ENCODE data around the gene RSPO4. TPM values are rescaled to one million over a fixed set of nuclear protein-coding genes. Genes with fewer than 3 reads are reported as not detected.

Gene RSPO4
- total and polyA plus RNA-seq, 2 donors (not counting 1 experiment from before 2014, with no cell fraction given), result not detected

- no peaks in the 10 kb centered on the region for H3K36me3 ChIP-seq (ENCODE audit: control insufficient read depth, insufficient read depth, low read length)
- TF ChIP-seq CTCF (conservative IDR thresholded peaks at IDR 0.05 in 1 of 2, IDR thresholded peaks at IDR 0.05 in 1 of 2; ENCODE audit: low read depth in 1 of 2, low read length in 2 of 2) (no peak), EZH2 (IDR thresholded peaks at IDR 0.05; ENCODE audit: low read length, missing control alignments) (no peak)
- no peak overlapping the region for H3K9ac ChIP-seq (ENCODE audit: insufficient read depth, low read length)
These were observed 76.6 kb downstream of the RSPO4 start for GRCh38 chr20:925516-925915.

DNA sequence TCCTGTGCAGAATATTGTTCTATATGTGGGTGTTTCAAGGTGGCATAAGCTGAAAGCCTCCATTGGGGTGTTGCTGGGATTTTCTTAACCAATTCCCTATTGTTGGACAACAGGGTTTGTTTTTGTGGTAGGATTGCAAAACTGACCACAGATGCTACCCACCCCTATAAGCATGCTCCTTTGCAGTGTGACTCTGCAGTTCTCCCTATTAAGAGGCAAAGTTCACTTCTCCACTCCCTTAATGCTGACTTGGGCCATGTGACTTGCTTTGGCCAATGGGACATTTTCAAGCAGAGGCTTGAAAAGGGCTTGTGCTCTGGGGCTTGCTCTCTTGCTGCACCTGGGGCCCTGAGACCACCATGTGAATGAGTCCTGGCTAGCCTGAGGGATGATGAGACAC, 77.5 kb downstream of the RSPO4 start:
- Histone ChIP-seq H3K27ac (ENCODE audit: insufficient read depth, low read length) (no peak overlapping the region), H3K4me3 (replicated peaks in 1 of 4; ENCODE audit: control extremely low read depth in 1 of 4, insufficient read depth in 1 of 4, low read depth in 3 of 4, low read length in 4 of 4) (no peak overlapping the region), H2AFZ (ENCODE audit: low read length) (no peak overlapping the region), H3K79me2 (ENCODE audit: control insufficient read depth, insufficient read depth, low read length) (no peaks in the 10 kb centered on the region), H3K9ac (ENCODE audit: insufficient read depth, low read length) (no peak overlapping the region), H3K27me3 (ENCODE audit: control insufficient read depth, insufficient read depth, low read length) (no peaks in the 10 kb centered on the region), H3K4me1 (ENCODE audit: control insufficient read depth, extremely low read depth, insufficient read depth, low read length) (no peaks in the 10 kb centered on the region), H3K4me2 (ENCODE audit: extremely low read depth, insufficient read depth, low read length) (no peak overlapping the region), H4K20me1 (ENCODE audit: control insufficient read depth, extremely low read depth, insufficient read depth, low read length) (no peaks in the 10 kb centered on the region), H3K36me3 (ENCODE audit: control insufficient read depth, insufficient read depth, low read length) (no peaks in the 10 kb centered on the region), H3K9me3 (ENCODE audit: control insufficient read depth, insufficient read depth, low read depth, low read length) (no peaks in the 10 kb centered on the region)
- no peak for DNase-seq (ENCODE audit: low read depth in 2 of 2)
- TF ChIP-seq CTCF (conservative IDR thresholded peaks at IDR 0.05 in 1 of 2, IDR thresholded peaks at IDR 0.05 in 1 of 2; ENCODE audit: low read depth in 1 of 2, low read length in 2 of 2), result no peak
- no peak for TF ChIP-seq EZH2 (IDR thresholded peaks at IDR 0.05; ENCODE audit: low read length, missing control alignments)

More at GRCh38 chr20:925516-925915, 76.6 kb downstream of the RSPO4 start:
- H3K27ac ChIP-seq (ENCODE audit: insufficient read depth, low read length), result no peak overlapping the region
- no peaks in the 10 kb centered on the region for H3K79me2 ChIP-seq (ENCODE audit: control insufficient read depth, insufficient read depth, low read length)
- DNase-seq (ENCODE audit: low read depth in 2 of 2), result no peak
- no peak overlapping the region for H3K4me2 ChIP-seq (ENCODE audit: extremely low read depth, insufficient read depth, low read length)
- H3K9me3 ChIP-seq (ENCODE audit: control insufficient read depth, insufficient read depth, low read depth, low read length), result no peaks in the 10 kb centered on the region
- no peak overlapping the region for H3K4me3 ChIP-seq (replicated peaks in 1 of 4; ENCODE audit: control extremely low read depth in 1 of 4, insufficient read depth in 1 of 4, low read depth in 3 of 4, low read length in 4 of 4)
- no peaks in the 10 kb centered on the region for H3K27me3 ChIP-seq (ENCODE audit: control insufficient read depth, insufficient read depth, low read length)
- H2AFZ ChIP-seq (ENCODE audit: low read length), result no peak overlapping the region
- no peaks in the 10 kb centered on the region for H4K20me1 ChIP-seq (ENCODE audit: control insufficient read depth, extremely low read depth, insufficient read depth, low read length)
- no peaks in the 10 kb centered on the region for H3K4me1 ChIP-seq (ENCODE audit: control insufficient read depth, extremely low read depth, insufficient read depth, low read length)

DNA sequence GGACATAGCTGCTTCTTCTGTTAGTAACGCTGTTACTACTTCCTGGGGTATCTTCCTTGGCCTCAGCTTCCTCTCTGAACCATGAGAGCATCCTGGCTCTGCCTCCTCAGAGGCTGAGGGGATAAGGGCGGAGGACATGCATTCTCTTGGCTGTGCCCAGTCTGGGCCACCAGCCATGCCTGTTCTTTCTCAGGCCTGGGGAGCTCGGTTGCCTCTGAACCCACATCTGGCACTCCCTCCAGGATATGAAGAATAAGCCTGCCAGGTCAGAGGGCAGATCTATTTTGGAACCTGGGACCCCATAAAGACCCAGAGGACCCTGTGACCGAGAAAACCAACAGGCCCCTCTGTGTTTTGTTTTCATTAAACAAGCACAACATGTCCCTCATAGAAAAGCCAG, 79.3 kb downstream of the RSPO4 start:
- TF ChIP-seq CTCF (conservative IDR thresholded peaks at IDR 0.05 in 1 of 2, IDR thresholded peaks at IDR 0.05 in 1 of 2; ENCODE audit: low read depth in 1 of 2, low read length in 2 of 2), result no peak
- no peak for TF ChIP-seq EZH2 (IDR thresholded peaks at IDR 0.05; ENCODE audit: low read length, missing control alignments)
- Histone ChIP-seq H3K79me2 (ENCODE audit: control insufficient read depth, insufficient read depth, low read length) (no peaks in the 10 kb centered on the region), H3K27ac (ENCODE audit: insufficient read depth, low read length) (no peak overlapping the region), H3K4me1 (ENCODE audit: control insufficient read depth, extremely low read depth, insufficient read depth, low read length) (no peaks in the 10 kb centered on the region), H3K36me3 (ENCODE audit: control insufficient read depth, insufficient read depth, low read length) (no peaks in the 10 kb centered on the region), H4K20me1 (ENCODE audit: control insufficient read depth, extremely low read depth, insufficient read depth, low read length) (no peaks in the 10 kb centered on the region), H3K4me2 (ENCODE audit: extremely low read depth, insufficient read depth, low read length) (no peak overlapping the region), H2AFZ (ENCODE audit: low read length) (no peak overlapping the region), H3K9me3 (ENCODE audit: control insufficient read depth, insufficient read depth, low read depth, low read length) (no peaks in the 10 kb centered on the region), H3K4me3 (replicated peaks in 1 of 4; ENCODE audit: control extremely low read depth in 1 of 4, insufficient read depth in 1 of 4, low read depth in 3 of 4, low read length in 4 of 4) (no peak overlapping the region), H3K27me3 (ENCODE audit: control insufficient read depth, insufficient read depth, low read length) (peaks cover 2% of the 10 kb centered on the region), H3K9ac (ENCODE audit: insufficient read depth, low read length) (no peak overlapping the region)
- DNase-seq (ENCODE audit: low read depth in 2 of 2), result no peak

All from fibroblast of lung (primary cell).